ENCODE measurements around the gene MYL6B. TPM values are rescaled to one million over a fixed set of nuclear protein-coding genes. Genes with fewer than 3 reads are reported as not detected.

Gene MYL6B
- total RNA-seq: 1 to 10 TPM; 6.2 to 6.4 TPM
- 9.0 TPM for polyA plus RNA-seq (2013, experiment 1 of 2)
- polyA plus RNA-seq (2013, experiment 2 of 2): 26.0 TPM
- total RNA-seq: 0.74 to 42.8 (median 4.2) reads per million in 172 experiments

- Mint-ChIP-seq H3K4me1 (ENCODE audit: low read depth) (peaks cover 27% of the 10 kb centered on the region), H3K9me3 (no peaks in the 10 kb centered on the region), H3K27ac (peak within 1 kb of the TSS; percentile 94), H3K36me3 (ENCODE audit: low read depth) (peaks cover 9% of the 10 kb centered on the region), H3K27me3 (no peaks in the 10 kb centered on the region), H3K4me3 (peak within 1 kb of the TSS; percentile 94)
- Histone ChIP-seq H3K27ac (ENCODE audit: low read depth in 1 of 2, low read length in 2 of 2) (peak within 1 kb of the TSS; percentile 75 to 87), H3K9me3 (ENCODE audit: control insufficient read depth in 1 of 2, insufficient read depth in 1 of 2, low read length in 2 of 2) (no peaks in the 10 kb centered on the region), H3K36me3 (ENCODE audit: insufficient read depth, low read length) (peaks cover 4% of the 10 kb centered on the region), H3K4me1 (ENCODE audit: insufficient read depth, low read length) (peaks cover 29% of the 10 kb centered on the region), H3K4me3 (ENCODE audit: low read length) (peak within 1 kb of the TSS; percentile 76), H3K27me3 (ENCODE audit: control insufficient read depth in 1 of 2, insufficient read depth in 2 of 2, low read length in 2 of 2) (no peaks in the 10 kb centered on the region)
- intact Hi-C loops (cut with DNase I, micrococcal nuclease): loop anchor here (2.0 to 5.0 kb wide), 4 partner anchors 15 to 37 kb away; partner anchors contain the start of genes SMARCC2 (in 2 of the 2), RPL41 (in 1 of the 2) and ZC3H10 (in 1 of the 2)
- ATAC-seq (ENCODE audit: poor library complexity) (peak; percentile 88), DNase-seq (peak; percentile 85 to 96 (median 91))
- no peak for TF ChIP-seq CTCF (IDR thresholded peaks at IDR 0.05)
- POLR2A ChIA-PET: interaction anchor here (0.7 to 4.9 kb wide), 16 partner anchors 9 to 413 kb away, joined by 3 to 50 read pairs (median 4); partner anchors contain the start of genes DNAJC14, ESYT1, PA2G4 and RNF41
- CTCF ChIA-PET: interaction anchor here (0.7 to 2.0 kb wide), 9 partner anchors 9 to 164 kb away, joined by 3 to 36 read pairs (median 4); partner anchors contain the start of genes ESYT1, PA2G4, SMARCC2 and ZC3H10
Measured at GRCh38 chr12:56152132-56152755, at the start of gene MYL6B. MYL6B (plus strand) TSS chr12:56152587; CDS start chr12:56153919, 1,332 bp downstream.

- intact Hi-C loops (cut with DNase I, micrococcal nuclease): loop anchor here (1.0 to 10.0 kb wide), 4 partner anchors 23 to 368 kb away; partner anchors contain the start of gene DNAJC14 (in 1 of the 2)
- DNase-seq: no peak
- no peak for TF ChIP-seq CTCF (IDR thresholded peaks at IDR 0.05)
- Histone ChIP-seq H3K9me3 (ENCODE audit: control insufficient read depth in 1 of 2, insufficient read depth in 1 of 2, low read length in 2 of 2) (no peaks in the 10 kb centered on the region), H3K4me1 (ENCODE audit: insufficient read depth, low read length) (peaks cover 48% of the 10 kb centered on the region), H3K27ac (ENCODE audit: low read depth in 1 of 2, low read length in 2 of 2) (peak overlapping the region; percentile 76 to 95), H3K4me3 (ENCODE audit: low read length) (peak overlapping the region; percentile 90), H3K27me3 (ENCODE audit: control insufficient read depth in 1 of 2, insufficient read depth in 2 of 2, low read length in 2 of 2) (no peaks in the 10 kb centered on the region), H3K36me3 (ENCODE audit: insufficient read depth, low read length) (peaks cover 14% of the 10 kb centered on the region)
- Mint-ChIP-seq H3K9me3 (no peaks in the 10 kb centered on the region), H3K4me1 (ENCODE audit: low read depth) (peaks cover 67% of the 10 kb centered on the region), H3K27me3 (no peaks in the 10 kb centered on the region), H3K27ac (peak overlapping the region; percentile 100), H3K36me3 (ENCODE audit: low read depth) (peaks cover 34% of the 10 kb centered on the region), H3K4me3 (peak overlapping the region; percentile 93)
- ChIA-PET POLR2A (interaction anchor here (0.7 to 6.3 kb wide), 23 partner anchors 15 to 543 kb away, joined by 3 to 233 read pairs (median 10); partner anchors contain the start of genes BAZ2A, DNAJC14, ERBB3 and ESYT1), CTCF (interaction anchor here (0.7 to 4.9 kb wide), 8 partner anchors 11 to 365 kb away, joined by 3 to 32 read pairs (median 7); partner anchors contain the start of genes ERBB3, SMARCC2 and ZC3H10)
- no peak for ATAC-seq (ENCODE audit: poor library complexity)
Measured at GRCh38 chr12:56102683-56103065, 49.7 kb upstream of the MYL6B start.

DNA sequence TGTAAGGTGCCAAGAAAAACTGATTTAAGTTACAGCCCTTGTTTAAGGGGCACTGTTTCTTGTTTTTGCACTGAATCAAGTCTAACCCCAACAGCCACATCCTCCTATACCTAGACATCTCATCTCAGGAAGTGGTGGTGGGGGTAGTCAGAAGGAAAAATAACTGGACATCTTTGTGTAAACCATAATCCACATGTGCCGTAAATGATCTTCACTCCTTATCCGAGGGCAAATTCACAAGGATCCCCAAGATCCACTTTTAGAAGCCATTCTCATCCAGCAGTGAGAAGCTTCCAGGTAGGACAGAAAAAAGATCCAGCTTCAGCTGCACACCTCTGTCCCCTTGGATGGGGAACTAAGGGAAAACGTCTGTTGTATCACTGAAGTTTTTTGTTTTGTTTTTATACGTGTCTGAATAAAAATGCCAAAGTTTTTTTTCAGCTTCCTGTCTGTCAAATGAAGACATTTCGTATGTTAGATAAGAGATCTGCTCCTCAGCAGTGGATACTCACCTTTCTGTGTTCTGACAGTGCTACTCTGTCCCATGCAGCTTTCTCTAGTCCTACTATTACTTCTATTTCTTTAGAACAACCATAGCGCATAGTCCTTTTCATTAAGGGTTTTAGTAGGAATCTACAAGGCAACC is 49.2 kb upstream of the MYL6B start:
- DNase-seq: peak in 4 of 14 experiments; percentile 19 to 70 (median 64)
- peak; percentile 34 for ATAC-seq (ENCODE audit: poor library complexity)
- Mint-ChIP-seq H3K9me3 (no peaks in the 10 kb centered on the region), H3K27me3 (no peaks in the 10 kb centered on the region), H3K4me3 (peak overlapping the region; percentile 93), H3K36me3 (ENCODE audit: low read depth) (peaks cover 40% of the 10 kb centered on the region), H3K4me1 (ENCODE audit: low read depth) (peaks cover 67% of the 10 kb centered on the region), H3K27ac (peak overlapping the region; percentile 100)
- ChIA-PET CTCF (interaction anchor here (0.8 to 4.9 kb wide), 10 partner anchors 12 to 361 kb away, joined by 3 to 32 read pairs (median 4); partner anchors contain the start of genes ERBB3, SMARCC2 and ZC3H10), POLR2A (interaction anchor here (0.7 to 6.3 kb wide), 33 partner anchors 14 to 542 kb away, joined by 3 to 233 read pairs (median 6); partner anchors contain the start of genes BAZ2A, DNAJC14, ERBB3 and ESYT1)
- H3K4me1 ChIP-seq (ENCODE audit: insufficient read depth, low read length): peaks cover 48% of the 10 kb centered on the region
- intact Hi-C loops (cut with DNase I, micrococcal nuclease): loop anchor here (1.0 to 10.0 kb wide), 4 partner anchors 24 to 368 kb away; partner anchors contain the start of gene DNAJC14 (in 1 of the 2)
- H3K27ac ChIP-seq (ENCODE audit: low read depth in 1 of 2, low read length in 2 of 2): peak overlapping the region; percentile 63 to 95
- no peaks in the 10 kb centered on the region for H3K9me3 ChIP-seq (ENCODE audit: control insufficient read depth in 1 of 2, insufficient read depth in 1 of 2, low read length in 2 of 2)
- peak overlapping the region; percentile 90 for H3K4me3 ChIP-seq (ENCODE audit: low read length)
- no peaks in the 10 kb centered on the region for H3K27me3 ChIP-seq (ENCODE audit: control insufficient read depth in 1 of 2, insufficient read depth in 2 of 2, low read length in 2 of 2)
- peaks cover 19% of the 10 kb centered on the region for H3K36me3 ChIP-seq (ENCODE audit: insufficient read depth, low read length)
- TF ChIP-seq CTCF (IDR thresholded peaks at IDR 0.05): no peak
